Right kidney (tissue), 1 donor: Measurements from ENCODE around the gene IGSF23.

Experiments
- DNase-seq: peaks from one replicate; pipeline ENCODE4 v3.0.0-alpha.2; 2016

IGSF23 gene

DNA sequence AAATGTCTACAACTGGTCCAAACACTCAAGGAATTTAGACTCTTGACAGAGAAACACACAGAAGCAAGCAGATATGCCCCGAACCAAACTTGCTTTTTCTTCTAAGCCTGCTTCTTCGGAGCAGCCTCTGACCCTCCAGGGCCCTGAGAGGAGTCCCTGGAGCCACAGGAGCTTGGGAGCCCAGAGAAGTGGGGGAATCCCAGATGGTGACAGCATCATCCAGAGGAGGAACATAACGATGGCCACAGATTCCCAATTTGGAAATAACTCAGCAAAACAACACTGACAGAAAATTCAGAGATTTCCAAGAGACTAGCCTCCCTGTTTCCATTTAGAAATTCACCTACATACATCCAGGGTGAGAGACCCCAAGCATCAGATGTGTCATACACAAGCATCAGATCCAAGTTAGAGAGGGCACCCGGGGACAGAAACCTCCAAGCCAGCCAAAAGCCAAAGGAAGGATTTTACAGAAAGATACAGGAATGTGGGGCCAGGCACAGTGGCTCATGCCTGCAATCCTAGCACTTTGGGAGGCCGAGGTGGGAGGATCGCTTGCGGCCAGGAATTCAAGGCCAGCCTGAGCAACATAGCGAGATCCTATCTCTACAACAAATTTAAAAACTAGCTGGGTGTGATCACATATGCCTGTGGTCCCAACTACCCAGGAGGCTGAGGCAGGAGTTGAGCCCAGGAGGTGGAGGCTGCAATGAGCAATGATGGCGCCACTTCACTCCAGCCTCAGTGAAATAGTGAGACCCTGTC, 28.3 kb downstream of the IGSF23 start:
- DNase-seq, result no peak

DNA sequence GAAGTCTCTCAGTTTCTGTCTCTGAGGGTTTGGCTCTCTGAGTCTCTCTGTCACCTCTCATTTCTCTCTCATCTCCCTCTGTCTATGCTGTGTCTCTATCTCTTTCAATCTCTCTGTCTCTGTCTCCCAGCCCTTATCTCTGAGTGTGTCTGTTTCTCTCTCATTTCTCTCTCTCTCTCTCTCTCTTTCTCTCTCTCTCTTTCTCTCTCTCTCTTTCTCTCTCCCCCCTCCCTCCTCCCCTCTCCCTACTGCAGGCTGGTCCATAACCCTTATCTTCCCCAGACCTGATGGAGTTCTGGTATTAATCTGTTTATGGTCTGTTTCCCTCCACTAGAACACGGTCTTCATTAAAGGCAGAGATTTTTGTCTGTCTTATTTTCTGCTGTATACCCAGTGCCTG, 29.0 kb downstream of the IGSF23 start:
- no peak for DNase-seq

- peak; percentile 93 for DNase-seq
These were observed 30.4 kb downstream of the IGSF23 start, which contains the start of gene PVR for GRCh38 chr19:44643605-44644401. PVR (plus strand) TSS chr19:44643910; CDS start chr19:44644097, 187 bp downstream.

DNA sequence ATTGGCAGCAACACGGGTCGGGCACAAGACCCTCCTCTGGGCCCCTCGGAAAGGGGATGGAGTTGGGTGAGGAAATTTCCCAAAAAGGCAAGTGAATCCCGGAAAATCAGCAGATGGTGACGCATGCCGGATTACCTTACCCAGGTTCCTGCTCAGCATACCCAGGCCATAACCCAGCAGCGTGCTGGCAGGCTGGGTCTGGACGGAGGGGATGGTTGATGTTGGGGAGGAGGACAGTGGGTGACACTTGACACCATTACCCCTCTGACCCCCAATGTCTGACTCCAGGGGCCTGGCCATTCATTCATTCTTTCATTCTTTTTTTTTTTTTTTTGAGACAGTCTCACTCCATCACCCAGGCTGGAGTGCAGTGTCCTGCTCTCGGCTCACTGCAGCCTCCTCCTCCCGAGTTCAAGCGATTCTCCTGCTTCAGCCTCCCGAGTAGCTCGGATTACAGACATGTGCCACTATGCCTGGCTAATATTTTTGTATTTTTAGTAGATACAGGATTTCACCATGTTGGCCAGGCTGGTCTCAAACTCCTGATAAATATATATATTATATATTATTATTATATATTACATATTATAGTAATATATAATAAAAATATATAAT, 31.1 kb downstream of the IGSF23 start:
- peak; percentile 79 for DNase-seq

GRCh38 chr19:44645407-44646048, 32.2 kb downstream of the IGSF23 start:
- no peak for DNase-seq

DNA sequence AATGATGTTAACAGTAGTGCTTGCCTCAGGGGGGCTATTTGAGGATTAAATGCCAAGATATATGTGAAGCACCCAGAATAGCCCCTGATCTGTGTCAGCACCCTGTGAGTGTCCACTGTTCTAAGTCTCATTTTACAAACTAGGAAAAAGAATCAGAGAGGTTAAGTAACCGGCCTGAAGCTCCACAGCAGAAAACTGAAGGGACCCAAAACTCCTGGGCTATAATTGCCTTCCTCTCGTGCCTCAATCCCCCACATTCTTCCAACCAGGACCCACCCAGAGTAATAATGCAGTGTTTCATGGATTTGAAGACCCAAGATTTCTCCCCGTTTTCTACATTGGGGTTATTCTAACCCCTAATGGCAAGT, 32.7 kb downstream of the IGSF23 start:
- DNase-seq, result no peak

DNA sequence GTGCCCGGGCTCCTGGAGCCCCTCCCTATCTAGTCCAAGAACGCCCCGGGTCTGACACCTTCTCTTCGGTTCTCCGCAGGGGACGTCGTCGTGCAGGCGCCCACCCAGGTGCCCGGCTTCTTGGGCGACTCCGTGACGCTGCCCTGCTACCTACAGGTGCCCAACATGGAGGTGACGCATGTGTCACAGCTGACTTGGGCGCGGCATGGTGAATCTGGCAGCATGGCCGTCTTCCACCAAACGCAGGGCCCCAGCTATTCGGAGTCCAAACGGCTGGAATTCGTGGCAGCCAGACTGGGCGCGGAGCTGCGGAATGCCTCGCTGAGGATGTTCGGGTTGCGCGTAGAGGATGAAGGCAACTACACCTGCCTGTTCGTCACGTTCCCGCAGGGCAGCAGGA, 33.8 kb downstream of the IGSF23 start:
- no peak for DNase-seq

- DNase-seq, result no peak
These were observed 35.4 kb downstream of the IGSF23 start for GRCh38 chr19:44648631-44649251.

DNA sequence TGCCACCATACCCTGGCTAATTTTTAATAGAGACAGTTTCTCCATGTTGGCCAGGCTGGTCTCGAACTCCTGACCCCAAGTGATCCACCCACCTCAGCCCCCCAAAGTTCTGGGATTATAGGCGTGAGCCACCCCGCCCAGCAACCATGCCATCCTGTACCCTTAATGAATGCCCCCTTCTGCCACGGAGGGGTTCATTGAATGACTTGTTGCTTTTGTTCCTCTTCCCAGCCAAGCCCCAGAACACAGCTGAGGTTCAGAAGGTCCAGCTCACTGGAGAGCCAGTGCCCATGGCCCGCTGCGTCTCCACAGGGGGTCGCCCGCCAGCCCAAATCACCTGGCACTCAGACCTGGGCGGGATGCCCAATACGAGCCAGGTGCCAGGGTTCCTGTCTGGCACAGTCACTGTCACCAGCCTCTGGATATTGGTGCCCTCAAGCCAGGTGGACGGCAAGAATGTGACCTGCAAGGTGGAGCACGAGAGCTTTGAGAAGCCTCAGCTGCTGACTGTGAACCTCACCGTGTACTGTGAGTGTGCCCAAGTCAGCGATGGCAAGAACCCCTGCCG, 36.3 kb downstream of the IGSF23 start:
- DNase-seq, result no peak

DNA sequence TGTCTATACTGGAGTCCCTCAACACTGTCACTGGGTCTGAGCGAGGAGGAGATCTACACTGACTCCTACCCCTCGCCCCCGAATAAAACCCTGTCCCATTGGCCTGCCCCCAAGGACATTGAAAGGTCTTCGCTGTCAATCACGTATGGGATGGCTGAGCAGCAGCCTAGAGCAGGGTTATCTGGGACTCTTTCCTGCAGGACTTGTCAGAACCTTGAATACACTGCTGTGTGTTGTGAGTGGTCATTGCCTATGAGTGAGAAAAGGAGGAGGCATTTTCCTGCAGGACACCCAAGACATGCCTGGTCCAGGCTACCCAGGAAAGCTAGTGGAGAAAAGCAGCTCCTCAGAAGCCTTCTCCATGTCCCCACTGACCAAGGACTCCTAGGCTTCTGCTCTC, 40.0 kb downstream of the IGSF23 start:
- no peak for DNase-seq

GRCh38 chr19:44653977-44654774, 40.8 kb downstream of the IGSF23 start:
- DNase-seq, result no peak

GRCh38 chr19:44657211-44657921, 44.0 kb downstream of the IGSF23 start:
- peak; percentile 64 for DNase-seq

DNA sequence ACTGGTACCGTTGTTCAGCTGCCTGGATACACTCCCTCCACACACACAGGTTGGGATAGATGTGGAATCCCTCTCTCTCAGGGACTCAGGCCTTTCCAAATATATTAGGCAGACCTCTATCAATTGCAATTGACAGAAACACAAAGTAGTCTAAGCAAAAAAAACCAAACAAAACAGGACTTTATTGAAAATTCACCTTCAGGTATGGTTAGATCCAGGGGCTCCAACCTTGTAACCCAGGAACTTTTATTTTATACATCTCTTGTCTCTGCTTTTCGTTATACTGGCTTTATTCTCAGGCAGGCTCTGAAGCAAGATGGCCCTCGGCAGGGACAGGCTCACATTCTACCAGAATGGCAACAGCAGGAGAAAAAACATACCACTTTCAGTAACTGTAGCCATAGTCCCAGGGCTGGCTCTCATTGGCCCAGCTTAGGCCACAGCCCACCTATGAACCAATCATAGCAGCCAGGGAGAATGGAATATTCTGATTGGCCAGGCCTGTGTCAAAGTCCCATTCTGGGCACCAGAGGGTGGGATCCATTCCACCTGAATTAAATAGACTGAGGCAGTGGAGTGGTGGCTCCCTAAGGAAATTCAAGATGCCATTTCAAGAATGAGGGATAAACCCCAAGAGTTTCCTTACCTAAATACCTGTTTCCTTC, 44.8 kb downstream of the IGSF23 start:
- DNase-seq, result no peak

- no peak for DNase-seq
These were observed 46.7 kb downstream of the IGSF23 start for GRCh38 chr19:44660081-44660480.

DNA sequence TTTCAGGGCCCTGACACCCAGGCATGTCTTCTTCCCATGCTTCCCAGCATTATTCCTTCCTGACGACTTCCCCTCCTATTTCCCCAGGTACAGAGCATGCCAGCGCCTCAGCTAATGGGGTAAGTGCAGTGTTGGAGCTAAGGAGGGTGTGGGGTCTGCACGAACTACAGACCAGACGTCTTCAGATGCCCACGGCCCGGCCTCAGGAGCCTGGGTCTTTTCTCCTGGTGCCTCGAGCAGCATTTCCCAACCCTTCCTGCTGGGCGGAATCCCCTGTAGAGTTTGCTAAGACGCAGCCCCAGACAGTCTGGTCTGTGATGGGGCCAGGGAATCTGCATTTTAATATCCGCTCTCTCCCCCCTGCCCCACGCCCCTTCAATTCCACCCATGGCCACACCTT, 47.8 kb downstream of the IGSF23 start:
- no peak for DNase-seq

DNA sequence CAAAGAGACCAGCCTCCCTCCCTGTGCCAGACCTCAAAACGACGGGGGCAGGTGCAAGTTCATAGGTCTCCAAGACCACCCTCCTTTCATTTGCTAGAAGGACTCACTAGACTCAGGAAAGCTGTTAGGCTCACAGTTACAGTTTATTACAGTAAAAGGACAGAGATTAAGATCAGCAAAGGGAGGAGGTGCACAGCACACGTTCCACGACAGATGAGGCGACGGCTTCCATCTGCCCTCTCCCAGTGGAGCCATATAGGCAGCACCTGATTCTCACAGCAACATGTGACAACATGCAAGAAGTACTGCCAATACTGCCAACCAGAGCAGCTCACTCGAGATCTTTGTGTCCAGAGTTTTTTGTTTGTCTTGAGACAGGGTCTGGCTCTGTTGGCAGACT, 48.5 kb downstream of the IGSF23 start:
- DNase-seq, result no peak

GRCh38 chr19:44662691-44663385, 49.5 kb downstream of the IGSF23 start:
- peak; percentile 39 for DNase-seq

DNA sequence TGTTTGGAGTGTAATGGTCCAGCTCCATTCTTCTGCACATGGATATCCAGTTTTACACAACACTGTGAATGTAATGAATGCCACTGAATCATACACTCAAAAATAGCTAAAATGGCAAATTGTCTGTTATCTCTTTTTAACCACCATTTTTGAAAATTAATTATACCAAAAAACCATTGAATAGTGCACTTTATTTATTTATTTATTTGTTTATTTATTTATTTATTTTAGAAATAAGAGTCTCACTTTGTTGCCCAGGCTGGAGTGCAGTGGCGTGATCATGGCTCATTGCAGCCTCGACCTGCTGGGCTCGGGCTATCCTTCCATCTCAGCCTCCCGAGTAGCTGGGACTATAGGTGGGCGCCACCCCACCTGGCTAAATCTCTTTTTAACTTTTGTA, 50.6 kb downstream of the IGSF23 start:
- DNase-seq, result no peak

DNA sequence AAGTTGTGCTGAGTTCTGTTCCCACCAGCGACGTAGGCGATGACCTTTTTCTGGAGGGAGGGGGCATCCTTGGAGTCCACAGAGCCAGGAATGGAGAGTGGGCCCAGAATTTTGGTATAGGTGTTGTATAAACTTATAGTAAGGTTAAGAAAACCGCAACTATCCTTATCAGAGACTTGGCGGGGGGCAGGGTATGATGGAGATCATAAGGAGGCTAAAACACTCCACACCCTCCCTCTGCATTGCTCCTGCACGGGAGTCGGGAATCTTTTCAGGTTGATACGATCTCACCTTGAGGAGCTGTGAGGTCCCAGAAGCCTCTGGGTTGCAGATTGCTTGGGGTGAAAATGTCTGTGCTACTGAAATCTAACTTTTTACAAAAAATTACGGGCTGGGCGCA, 51.6 kb downstream of the IGSF23 start:
- no peak for DNase-seq
